Astrocyte (in vitro differentiated cells and primary cell): ENCODE data around the gene CNTROB.

Experiments used
- EZH2 ChIP-seq: IDR thresholded peaks from 2 replicates; pipeline ENCODE4 v1.6.1; 2012; ENCODE audit warnings: mild to moderate bottlenecking, low read length, inconsistent platforms; ENCODE audit not compliant: insufficient read depth
- TF ChIP-seq, protein P1 (sequence below): IDR thresholded peaks from 2 replicates; pipeline ENCODE4 v1.5.1; 2011; ENCODE audit warnings: low read depth, mild to moderate bottlenecking, inconsistent platforms, low read length, moderate library complexity; ENCODE audit not compliant: insufficient read depth

DNA sequence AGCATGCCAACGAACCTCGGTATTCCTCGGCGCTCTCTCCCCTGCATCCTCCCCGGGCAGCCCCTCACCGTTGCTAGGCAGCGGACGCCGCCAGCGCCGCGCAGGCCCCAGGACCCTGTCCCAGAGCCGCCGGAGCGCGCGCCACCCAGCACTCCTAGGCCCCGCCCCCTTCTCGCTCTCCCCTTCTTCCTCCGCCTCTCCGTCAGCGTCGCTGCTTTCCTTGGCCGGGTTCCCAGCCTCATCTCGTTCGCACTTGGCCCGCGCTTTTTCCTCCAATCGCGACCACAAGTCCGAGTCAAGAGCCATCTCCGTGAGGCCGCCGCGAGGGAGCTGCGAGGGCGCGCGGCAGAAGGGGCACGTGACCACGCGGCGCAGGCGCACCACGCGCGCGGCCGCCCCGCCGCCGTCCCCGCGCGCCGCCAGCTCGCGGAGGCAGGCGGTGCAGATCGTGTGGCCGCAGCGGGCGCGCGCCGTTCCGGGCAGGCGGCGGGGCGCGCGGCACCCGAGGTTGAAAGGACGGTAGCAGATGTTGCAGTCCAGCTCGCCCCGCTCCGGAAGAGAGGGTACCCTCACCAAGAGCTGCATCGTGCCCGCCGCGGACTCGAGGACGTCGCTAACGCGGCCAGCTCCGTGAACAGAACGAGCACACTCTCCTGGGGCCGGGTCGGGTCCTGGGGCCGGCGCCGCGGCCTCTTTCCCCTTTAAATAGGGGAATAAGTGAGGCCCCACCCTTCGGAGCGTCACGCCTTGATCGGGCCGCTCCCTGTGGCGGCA, 16.2 kb upstream of the CNTROB start, which contains the start of gene RNF227:
- TF ChIP-seq, protein P1, sequence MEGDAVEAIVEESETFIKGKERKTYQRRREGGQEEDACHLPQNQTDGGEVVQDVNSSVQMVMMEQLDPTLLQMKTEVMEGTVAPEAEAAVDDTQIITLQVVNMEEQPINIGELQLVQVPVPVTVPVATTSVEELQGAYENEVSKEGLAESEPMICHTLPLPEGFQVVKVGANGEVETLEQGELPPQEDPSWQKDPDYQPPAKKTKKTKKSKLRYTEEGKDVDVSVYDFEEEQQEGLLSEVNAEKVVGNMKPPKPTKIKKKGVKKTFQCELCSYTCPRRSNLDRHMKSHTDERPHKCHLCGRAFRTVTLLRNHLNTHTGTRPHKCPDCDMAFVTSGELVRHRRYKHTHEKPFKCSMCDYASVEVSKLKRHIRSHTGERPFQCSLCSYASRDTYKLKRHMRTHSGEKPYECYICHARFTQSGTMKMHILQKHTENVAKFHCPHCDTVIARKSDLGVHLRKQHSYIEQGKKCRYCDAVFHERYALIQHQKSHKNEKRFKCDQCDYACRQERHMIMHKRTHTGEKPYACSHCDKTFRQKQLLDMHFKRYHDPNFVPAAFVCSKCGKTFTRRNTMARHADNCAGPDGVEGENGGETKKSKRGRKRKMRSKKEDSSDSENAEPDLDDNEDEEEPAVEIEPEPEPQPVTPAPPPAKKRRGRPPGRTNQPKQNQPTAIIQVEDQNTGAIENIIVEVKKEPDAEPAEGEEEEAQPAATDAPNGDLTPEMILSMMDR = no peak
- TF ChIP-seq EZH2 = no peak
